Islet of Langerhans (tissue), 1 donor: ENCODE results near the gene GDI2.
"Not testable (repeated sequence)": the region's sequence is repeated elsewhere in the genome, so short reads cannot be mapped to it uniquely, and the experiment has no call there.

Experiments
- FAIRE-seq: peaks from one replicate; lab custom pipeline; 2011; peaks lifted over from hg19 to GRCh38; lab: Jason Lieb, UNC

Gene GDI2

GRCh38 chr10:5782174-5782573 lies 31.1 kb downstream of the GDI2 start:
- FAIRE-seq: no peak

GRCh38 chr10:5779730-5780129 lies 33.5 kb downstream of the GDI2 start:
- FAIRE-seq: no peak

- FAIRE-seq: not testable (repeated sequence)
Observed at GRCh38 chr10:5777758-5778157, 35.5 kb downstream of the GDI2 start.

- FAIRE-seq: peak; percentile 49
Observed at GRCh38 chr10:5776881-5777197, 36.4 kb downstream of the GDI2 start.

- FAIRE-seq: no peak
Observed at GRCh38 chr10:5776136-5776880, 36.9 kb downstream of the GDI2 start.

GRCh38 chr10:5775685-5776084 lies 37.5 kb downstream of the GDI2 start:
- FAIRE-seq: no peak

GRCh38 chr10:5774987-5775620 lies 38.1 kb downstream of the GDI2 start:
- peak; percentile 13 for FAIRE-seq

- no peak for FAIRE-seq
Observed at GRCh38 chr10:5766189-5766588, 47.0 kb downstream of the GDI2 start.

- FAIRE-seq: no peak
Observed at GRCh38 chr10:5765617-5766016, 47.6 kb downstream of the GDI2 start.

GRCh38 chr10:5764422-5765297 lies 48.6 kb downstream of the GDI2 start:
- no peak for FAIRE-seq

GRCh38 chr10:5762531-5762930 lies 50.7 kb downstream of the GDI2 start:
- no peak for FAIRE-seq

- FAIRE-seq: no peak
Observed at GRCh38 chr10:5761220-5761619, 52.0 kb downstream of the GDI2 start.

- no peak for FAIRE-seq
Observed at GRCh38 chr10:5760515-5760914, 52.7 kb downstream of the GDI2 start.

- FAIRE-seq: no peak
Observed at GRCh38 chr10:5758927-5759326, 54.3 kb downstream of the GDI2 start.

- FAIRE-seq: no peak
Observed at GRCh38 chr10:5757766-5758517, 55.3 kb downstream of the GDI2 start.

GRCh38 chr10:5752301-5752871 lies 60.8 kb downstream of the GDI2 start:
- no peak for FAIRE-seq

GRCh38 chr10:5751601-5752253 lies 61.5 kb downstream of the GDI2 start:
- FAIRE-seq: no peak

- no peak for FAIRE-seq
Observed at GRCh38 chr10:5748394-5748803, 64.8 kb downstream of the GDI2 start.

- FAIRE-seq: no peak
Observed at GRCh38 chr10:5746197-5746596, 67.0 kb downstream of the GDI2 start.

GRCh38 chr10:5744849-5745248 lies 68.4 kb downstream of the GDI2 start:
- FAIRE-seq: no peak

- FAIRE-seq: peak; percentile 41
Observed at GRCh38 chr10:5743736-5744135, 69.5 kb downstream of the GDI2 start.

GRCh38 chr10:5742116-5742515 lies 71.1 kb downstream of the GDI2 start:
- no peak for FAIRE-seq
